HepG2 (cell line): Measurements from ENCODE around the gene TUBB4B. TPM values are rescaled to one million over a fixed set of nuclear protein-coding genes. Genes with fewer than 3 reads are reported as not detected.

Experiments used
- CBX1 ChIP-seq: IDR thresholded peaks from one replicate; pipeline ENCODE4 v1.6.1; 2016; ENCODE audit warnings: antibody characterized with exemption, low read depth
- CCDC6 ChIP-seq: sonication (generic); formaldehyde crosslinking; IDR thresholded peaks from 2 replicates; pipeline ENCODE4 v1.8.1; 2022; ENCODE audit warnings: mild to moderate bottlenecking, missing genetic modification reagents, moderate library complexity
- CENPT ChIP-seq: sonication (generic); formaldehyde crosslinking; IDR thresholded peaks from 2 replicates; pipeline ENCODE4 v1.8.0; 2022; ENCODE audit warnings: low read depth, mild to moderate bottlenecking, moderate library complexity, missing genetic modification reagents
- DDIT3 ChIP-seq: sonication (generic); formaldehyde crosslinking; IDR thresholded peaks from 2 replicates; pipeline ENCODE4 v1.4.0; 2020; ENCODE audit warnings: mild to moderate bottlenecking, missing genetic modification reagents
- GZF1 ChIP-seq: sonication (generic); formaldehyde crosslinking; IDR thresholded peaks from 2 replicates; pipeline ENCODE4 v1.5.1; 2020; ENCODE audit warnings: mild to moderate bottlenecking, missing genetic modification reagents
- IKZF1 ChIP-seq: fragments of 450-650 bp; IDR thresholded peaks from 2 replicates; pipeline ENCODE4 v1.7.1; 2016
- IKZF4 ChIP-seq: sonication (generic); formaldehyde crosslinking; IDR thresholded peaks from 2 replicates; pipeline ENCODE4 v1.5.1; 2020; ENCODE audit warnings: borderline replicate concordance, mild to moderate bottlenecking, low read depth, missing genetic modification reagents; ENCODE audit errors: not compliant biosample characterization
- JUND ChIP-seq: sonication (generic); formaldehyde crosslinking; IDR thresholded peaks from 2 replicates; pipeline ENCODE4 v1.8.0; 2022; ENCODE audit warnings: mild to moderate bottlenecking, missing genetic modification reagents
- MAFF ChIP-seq: IDR thresholded peaks from 2 replicates; pipeline ENCODE4 v1.6.1; 2011; ENCODE audit warnings: low read depth, low read length, improper control_type of control experiment
- MTF1 ChIP-seq: sonication (generic); formaldehyde crosslinking; IDR thresholded peaks from 2 replicates; pipeline ENCODE4 v1.5.0; 2020; ENCODE audit warnings: missing genetic modification reagents
- MTF2 ChIP-seq: sonication (generic); formaldehyde crosslinking; IDR thresholded peaks from 2 replicates; pipeline ENCODE4 v1.5.0; 2020; ENCODE audit warnings: missing genetic modification reagents, borderline replicate concordance
- SRSF1 ChIP-seq: fragments of 200-400 bp; formaldehyde crosslinking; optimal IDR thresholded peaks from 2 replicates; pipeline ENCODE3; 2017; ENCODE audit warnings: mild to moderate bottlenecking, low read depth, low read length, moderate library complexity
- SRSF9 ChIP-seq: fragments of 200-400 bp; formaldehyde crosslinking; IDR thresholded peaks from 2 replicates; pipeline ENCODE4 v1.6.1; 2018; ENCODE audit warnings: borderline replicate concordance, mild to moderate bottlenecking, low read depth, low read length; ENCODE audit not compliant: insufficient read depth, poor library complexity, severe bottlenecking
- STAG1 ChIP-seq: sonication (generic); formaldehyde crosslinking; IDR thresholded peaks from 2 replicates; pipeline ENCODE4 v1.4.0; 2020; ENCODE audit warnings: missing genetic modification reagents
- ZBTB7B ChIP-seq: sonication (generic); formaldehyde crosslinking; IDR thresholded peaks from 2 replicates; pipeline ENCODE4 v1.4.0; 2020; ENCODE audit warnings: missing genetic modification reagents
- ZMAT5 ChIP-seq: sonication (generic); formaldehyde crosslinking; IDR thresholded peaks from 2 replicates; pipeline ENCODE4 v1.5.0; 2020; ENCODE audit warnings: mild to moderate bottlenecking, low read depth, missing genetic modification reagents, borderline replicate concordance
- ZMYM4 ChIP-seq: sonication (generic); formaldehyde crosslinking; IDR thresholded peaks from 2 replicates; pipeline ENCODE4 v1.8.1; 2023; ENCODE audit warnings: mild to moderate bottlenecking, missing genetic modification reagents
- ZNF101 ChIP-seq: sonication (generic); formaldehyde crosslinking; IDR thresholded peaks from 2 replicates; pipeline ENCODE4 v1.4.0; 2020; ENCODE audit warnings: mild to moderate bottlenecking, low read depth, missing genetic modification reagents, borderline replicate concordance
- ZNF207 ChIP-seq: fragments of 450-650 bp; IDR thresholded peaks from 2 replicates; pipeline ENCODE4 v1.6.1; 2016; ENCODE audit warnings: antibody characterized with exemption, borderline replicate concordance
- ZNF280D ChIP-seq: sonication (generic); formaldehyde crosslinking; IDR thresholded peaks from 2 replicates; pipeline ENCODE4 v1.5.1; 2020; ENCODE audit warnings: mild to moderate bottlenecking, missing genetic modification reagents
- ZNF350 ChIP-seq: sonication (generic); formaldehyde crosslinking; IDR thresholded peaks from 2 replicates; pipeline ENCODE4 v1.4.0; 2020; ENCODE audit warnings: mild to moderate bottlenecking, low read depth, missing genetic modification reagents, borderline replicate concordance
- ZNF549 ChIP-seq: sonication (generic); formaldehyde crosslinking; IDR thresholded peaks from 2 replicates; pipeline ENCODE4 v1.5.0; 2020; ENCODE audit warnings: missing genetic modification reagents
- ZNF616 ChIP-seq: sonication (generic); formaldehyde crosslinking; IDR thresholded peaks from 2 replicates; pipeline ENCODE4 v1.5.0; 2020; ENCODE audit warnings: low read depth, mild to moderate bottlenecking, missing genetic modification reagents
- ZNF737 ChIP-seq: sonication (generic); formaldehyde crosslinking; IDR thresholded peaks from 2 replicates; pipeline ENCODE4 v1.5.0; 2020; ENCODE audit warnings: missing genetic modification reagents, mild to moderate bottlenecking, borderline replicate concordance
- ZNF788 ChIP-seq: sonication (generic); formaldehyde crosslinking; IDR thresholded peaks from 2 replicates; pipeline ENCODE4 v1.5.0; 2020; ENCODE audit warnings: mild to moderate bottlenecking, missing genetic modification reagents, borderline replicate concordance
- polyA plus RNA-seq, 8 experiments: library from polyadenylated mRNA; depleted of rRNA in 3 of 8; stranded (reverse) in 7 of 8; unstranded in 1 of 8; fragments of >200 nt; fragmentation: Illumina TruSeq in 4 of 8; extraction: Trizol in 4 of 8; gene quantifications; 2 replicates each; pipeline versions ENCODE4 v1.2.1 to v1.2.3, GENCODE V29; 2011 to 2016; ENCODE audit warnings: low read depth in 4 of 8, missing spikeins in 1 of 8, mixed read lengths in 1 of 8; ENCODE audit not compliant: insufficient read depth in 1 of 8
- total RNA-seq, 5 experiments: library from RNA; depleted of rRNA; stranded (reverse); fragments of >200 nt; fragmentation: Illumina TruSeq; extraction: Trizol; gene quantifications; 2 replicates each; pipeline ENCODE4 v1.2.3, GENCODE V29; 2016; ENCODE audit warnings: low read depth in 1 of 5
- TF ChIP-seq, protein P1 (sequence below): sonication (generic); formaldehyde crosslinking; IDR thresholded peaks from 2 replicates; pipeline ENCODE4 v1.4.0; 2020; ENCODE audit warnings: missing genetic modification reagents, low read depth, mild to moderate bottlenecking, borderline replicate concordance

TUBB4B gene
- total and polyA plus RNA-seq, 2 of the 13 experiments (the other 11 are each of a cell fraction or from before 2014, with no cell fraction given) = 182 to 412 TPM

GRCh38 chr9:137236238-137236935 is 4.7 kb upstream of the TUBB4B start (continued):
- peak; percentile 91 for TF ChIP-seq STAG1 (CRISPR knock-in tag)
- no peak for TF ChIP-seq MAFF
- TF ChIP-seq ZNF350 (CRISPR knock-in tag) = peak; percentile 57; the same call in 1 of the 2 replicates
- TF ChIP-seq CCDC6 (CRISPR knock-in tag) = no peak
- no peak for TF ChIP-seq SRSF9
- TF ChIP-seq ZMYM4 = peak; percentile 67
- no peak for TF ChIP-seq GZF1
- TF ChIP-seq CENPT = no peak
- no peak for TF ChIP-seq ZNF737 (CRISPR knock-in tag)
- no peak for TF ChIP-seq IKZF1
- TF ChIP-seq, protein P1, sequence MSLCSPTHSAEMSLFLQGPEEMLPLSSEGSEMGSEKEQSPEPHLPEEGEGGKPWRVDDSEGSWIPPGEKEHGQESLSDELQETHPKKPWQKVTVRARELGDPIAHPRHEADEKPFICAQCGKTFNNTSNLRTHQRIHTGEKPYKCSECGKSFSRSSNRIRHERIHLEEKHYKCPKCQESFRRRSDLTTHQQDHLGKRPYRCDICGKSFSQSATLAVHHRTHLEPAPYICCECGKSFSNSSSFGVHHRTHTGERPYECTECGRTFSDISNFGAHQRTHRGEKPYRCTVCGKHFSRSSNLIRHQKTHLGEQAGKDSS (CRISPR knock-in tag) = 0 out of 2 replicates have a peak, but pooled peaks have one; percentile 69
- peak; percentile 87; the same call in 1 of the 2 replicates for TF ChIP-seq ZNF788 (CRISPR knock-in tag)
- TF ChIP-seq ZMAT5 (CRISPR knock-in tag) = no peak
- TF ChIP-seq MTF1 (CRISPR knock-in tag) = no peak
- 0 out of 2 replicates have a peak, but pooled peaks have one; percentile 57 for TF ChIP-seq MTF2 (CRISPR knock-in tag)
- no peak for TF ChIP-seq JUND
- TF ChIP-seq ZNF549 (CRISPR knock-in tag) = no peak
- no peak for TF ChIP-seq ZNF101 (CRISPR knock-in tag)
- TF ChIP-seq ZNF280D = peak; percentile 80
- peak; percentile 81 for TF ChIP-seq CBX1
- TF ChIP-seq SRSF1 = peak; percentile 97
- TF ChIP-seq IKZF4 (CRISPR knock-in tag) = no peak
- TF ChIP-seq ZNF207 = no peak
- TF ChIP-seq ZBTB7B (CRISPR knock-in tag) = peak; percentile 89
- no peak for TF ChIP-seq ZNF616
- no peak for TF ChIP-seq DDIT3 (CRISPR knock-in tag)
